HEK293 (cell line): ENCODE measurements around the gene XPNPEP1.

Experiments
- CTCF ChIA-PET: fragments of 350-600 bp; formaldehyde crosslinking; extraction: SDS; loops from one replicate; lab custom pipeline; 2021; ENCODE audit warnings: antibody characterized with exemption; lab: Yijun Ruan, JAX
- POLR2A ChIA-PET: fragments of 300-600 bp; formaldehyde crosslinking; extraction: SDS; loops from one replicate; lab custom pipeline; 2020; ENCODE audit warnings: antibody characterized with exemption, inconsistent platforms; lab: Yijun Ruan, JAX
- H3K27ac ChIP-seq: fragments of 200-500 bp; sonication (Bioruptor generic); 2 replicates; pipeline ENCODE4 v1.5.1; 2014; ENCODE audit warnings: low read depth, low read length, control low read depth, inconsistent platforms; ENCODE audit errors: extremely low read depth
- H3K36me3 ChIP-seq, 2 experiments: fragments of 200-500 bp in 1 of 2; sonication (Bioruptor generic) in 1 of 2; 1 replicate in 1 of 2; 2 replicates in 1 of 2; pipeline ENCODE4 v1.5.1; 2014 to 2017; ENCODE audit warnings: inconsistent platforms in 2 of 2, low read length in 2 of 2; ENCODE audit not compliant: control insufficient read depth in 2 of 2, insufficient read depth in 1 of 2
- H3K4me1 ChIP-seq: fragments of 200-500 bp; sonication (Bioruptor generic); 2 replicates; pipeline ENCODE4 v1.5.1; 2014; ENCODE audit warnings: mild to moderate bottlenecking, low read length, inconsistent platforms; ENCODE audit not compliant: control insufficient read depth, insufficient read depth
- H3K4me3 ChIP-seq: 2 replicates; pipeline ENCODE4 v1.5.1; 2011; ENCODE audit warnings: low read depth, mild to moderate bottlenecking, control low read depth, low read length, moderate library complexity
- H3K9me3 ChIP-seq: fragments of 200-500 bp; sonication (Bioruptor generic); 2 replicates; pipeline ENCODE4 v1.5.1; 2014; ENCODE audit warnings: low read depth, low read length, inconsistent platforms; ENCODE audit not compliant: control insufficient read depth, insufficient read depth
- GLI2 ChIP-seq: fragments of 450-650 bp; formaldehyde crosslinking; IDR thresholded peaks from 2 replicates; pipeline ENCODE4; 2017; ENCODE audit warnings: missing biosample characterization, missing genetic modification characterization, low read depth, borderline replicate concordance
- GLI4 ChIP-seq: fragments of 450-650 bp; formaldehyde crosslinking; IDR thresholded peaks from 2 replicates; pipeline ENCODE4 v1.5.1; 2016; ENCODE audit warnings: missing biosample characterization, missing genetic modification characterization
- SP7 ChIP-seq: fragments of 450-650 bp; formaldehyde crosslinking; IDR thresholded peaks from 2 replicates; pipeline ENCODE4 v1.5.1; 2016; ENCODE audit warnings: missing biosample characterization, missing genetic modification characterization
- WT1 ChIP-seq: fragments of 450-650 bp; formaldehyde crosslinking; IDR thresholded peaks from 2 replicates; pipeline ENCODE4 v1.5.1; 2016; ENCODE audit warnings: missing biosample characterization, missing genetic modification characterization
- ZBTB17 ChIP-seq: fragments of 450-650 bp; formaldehyde crosslinking; IDR thresholded peaks from 2 replicates; pipeline ENCODE4 v1.5.1; 2016; ENCODE audit warnings: missing biosample characterization, missing genetic modification characterization
- ZNF335 ChIP-seq: fragments of 450-650 bp; formaldehyde crosslinking; conservative IDR thresholded peaks from 2 replicates; pipeline ENCODE4 v1.5.1; 2016; ENCODE audit warnings: missing biosample characterization, missing genetic modification characterization
- ZNF354C ChIP-seq: fragments of 450-650 bp; formaldehyde crosslinking; IDR thresholded peaks from 2 replicates; pipeline ENCODE4 v1.5.1; 2016; ENCODE audit warnings: missing biosample characterization, missing genetic modification characterization, low read depth, borderline replicate concordance
- ZNF391 ChIP-seq: fragments of 450-650 bp; formaldehyde crosslinking; IDR thresholded peaks from 2 replicates; pipeline ENCODE4 v1.5.1; 2016; ENCODE audit warnings: low read depth, missing biosample characterization, missing genetic modification characterization, borderline replicate concordance
- ZNF558 ChIP-seq: fragments of 450-650 bp; formaldehyde crosslinking; IDR thresholded peaks from 2 replicates; pipeline ENCODE4 v1.5.1; 2016; ENCODE audit warnings: missing biosample characterization, missing genetic modification characterization
- ZNF623 ChIP-seq: fragments of 450-650 bp; formaldehyde crosslinking; IDR thresholded peaks from 2 replicates; pipeline ENCODE4 v1.5.1; 2016; ENCODE audit warnings: missing biosample characterization, missing genetic modification characterization
- ZNF660 ChIP-seq: fragments of 450-650 bp; IDR thresholded peaks from 2 replicates; pipeline ENCODE4 v1.5.1; 2018; ENCODE audit warnings: missing biosample characterization, mild to moderate bottlenecking, missing genetic modification characterization
- ZNF670 ChIP-seq: fragments of 450-650 bp; formaldehyde crosslinking; IDR thresholded peaks from 2 replicates; pipeline ENCODE4 v1.5.1; 2016; ENCODE audit warnings: missing biosample characterization, missing genetic modification characterization, low read depth
- ZNF747 ChIP-seq: fragments of 450-650 bp; formaldehyde crosslinking; IDR thresholded peaks from 2 replicates; pipeline ENCODE4 v1.5.1; 2016; ENCODE audit warnings: missing biosample characterization, missing genetic modification characterization
- ZNF776 ChIP-seq: fragments of 450-650 bp; formaldehyde crosslinking; IDR thresholded peaks from 2 replicates; pipeline ENCODE4 v1.5.0; 2017; ENCODE audit warnings: missing biosample characterization, missing genetic modification characterization, borderline replicate concordance
- ZNF830 ChIP-seq: fragments of 450-650 bp; IDR thresholded peaks from 2 replicates; pipeline ENCODE4 v1.5.0; 2018; ENCODE audit warnings: missing biosample characterization, missing genetic modification characterization, low read depth, mild to moderate bottlenecking, moderate library complexity
- ZNF837 ChIP-seq: fragments of 450-650 bp; formaldehyde crosslinking; IDR thresholded peaks from 2 replicates; pipeline ENCODE4 v1.5.1; 2016; ENCODE audit warnings: missing biosample characterization, missing genetic modification characterization
- ZXDB ChIP-seq: fragments of 450-650 bp; formaldehyde crosslinking; IDR thresholded peaks from 2 replicates; pipeline ENCODE4 v1.5.1; 2016; ENCODE audit warnings: missing biosample characterization, missing genetic modification characterization
- TF ChIP-seq, protein P1 (sequence below): fragments of 450-650 bp; formaldehyde crosslinking; IDR thresholded peaks from 2 replicates; pipeline ENCODE4 v1.5.0; 2017; ENCODE audit warnings: missing biosample characterization, missing genetic modification characterization, borderline replicate concordance
- TF ChIP-seq, protein P2 (sequence below): fragments of 450-650 bp; formaldehyde crosslinking; IDR thresholded peaks from 2 replicates; pipeline ENCODE4 v1.5.1; 2017; ENCODE audit warnings: missing biosample characterization, missing genetic modification characterization
- TF ChIP-seq, protein P3 (sequence below): fragments of 450-650 bp; formaldehyde crosslinking; IDR thresholded peaks from 2 replicates; pipeline ENCODE4 v1.5.1; 2017; ENCODE audit warnings: missing biosample characterization, missing genetic modification characterization
- TF ChIP-seq, protein P4 (sequence below): fragments of 450-650 bp; formaldehyde crosslinking; IDR thresholded peaks from 2 replicates; pipeline ENCODE4 v1.5.1; 2016; ENCODE audit warnings: missing biosample characterization, missing genetic modification characterization

The XPNPEP1 gene

DNA sequence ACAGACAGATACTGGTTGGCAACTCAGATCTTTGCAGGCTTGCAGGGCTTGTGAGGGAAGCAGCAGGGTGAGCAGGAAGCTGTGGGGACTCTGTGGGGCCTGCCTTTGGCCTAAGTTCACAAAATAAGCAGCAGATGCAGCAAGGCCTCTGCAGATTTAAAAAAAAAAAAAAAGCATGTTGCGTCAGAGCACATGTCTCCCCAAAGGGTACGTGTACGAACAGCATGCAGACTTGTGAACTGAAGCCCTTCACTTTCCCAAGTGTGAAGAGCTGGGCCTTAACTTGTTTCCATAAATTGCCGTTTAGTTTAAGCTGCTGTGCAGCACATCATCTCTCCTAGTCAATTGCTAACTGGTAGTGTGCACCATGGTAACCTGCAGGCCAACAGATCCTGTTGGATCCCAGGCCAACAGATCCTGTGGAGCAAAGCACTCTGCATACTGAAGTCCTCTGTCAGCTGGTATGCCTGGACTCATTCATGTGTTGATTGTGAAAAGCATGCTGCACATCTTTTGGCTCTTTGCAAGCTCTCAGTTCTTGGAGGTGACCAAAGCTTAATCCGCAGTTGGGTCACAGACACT, 10.8 kb upstream of the XPNPEP1 start:
- no peak overlapping the region for H3K27ac ChIP-seq
- TF ChIP-seq ZNF558 (tag by site-specific recombination) = no peak
- no peak for TF ChIP-seq ZNF335 (tag by site-specific recombination)
- TF ChIP-seq ZNF660 (tag by site-specific recombination) = no peak
- TF ChIP-seq ZNF391 = no peak
- TF ChIP-seq ZNF670 (tag by site-specific recombination) = no peak
- no peaks in the 10 kb centered on the region for H3K36me3 ChIP-seq
- CTCF ChIA-PET = interaction anchor here (0.6 to 1.3 kb wide), 4 partner anchors 10 to 50 kb away, joined by 3 to 5 read pairs (median 3); no protein-coding TSS in a partner anchor
- H3K4me1 ChIP-seq = peaks cover 5% of the 10 kb centered on the region; the same call in 1 of the 2 replicates
- POLR2A ChIA-PET = no interaction called here
- no peak overlapping the region for H3K4me3 ChIP-seq
- H3K9me3 ChIP-seq = no peaks in the 10 kb centered on the region

DNA sequence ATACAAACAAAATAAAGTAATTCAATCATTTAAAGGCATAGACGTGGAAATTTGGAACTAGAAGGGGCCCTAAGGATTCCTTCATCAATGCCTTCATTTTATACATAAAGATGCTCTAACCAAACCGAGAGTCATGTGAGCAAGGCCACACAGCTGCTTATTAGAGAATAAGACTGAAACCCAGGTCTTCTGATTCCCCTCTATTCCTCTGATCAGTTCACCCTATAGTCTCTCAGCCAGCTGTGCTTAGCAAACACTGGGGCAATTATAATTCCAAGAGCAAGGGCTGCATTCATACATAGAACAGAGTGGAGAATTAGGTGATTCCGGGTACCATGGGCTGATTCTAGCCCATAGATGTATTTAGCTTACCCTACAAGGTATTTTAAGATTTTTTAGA, 9.7 kb upstream of the XPNPEP1 start:
- POLR2A ChIA-PET = no interaction called here

DNA sequence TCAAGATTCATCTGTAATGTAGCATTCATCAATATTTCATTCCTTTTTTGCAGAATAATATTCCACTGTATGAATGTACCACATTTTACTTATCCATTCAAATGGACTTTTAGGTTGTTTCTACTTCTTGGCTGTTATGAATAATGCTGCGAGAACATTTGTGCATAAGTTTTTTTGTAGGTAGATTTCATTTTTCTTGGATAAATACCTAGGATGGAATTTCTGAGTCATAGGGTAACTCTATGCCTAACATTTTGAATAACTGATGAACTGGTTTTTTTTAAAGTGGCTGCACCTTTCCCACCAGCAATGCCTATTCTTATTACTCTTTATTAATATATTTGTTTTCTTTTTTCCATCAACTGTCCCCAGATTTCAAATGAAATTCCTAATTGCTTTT, 9.1 kb upstream of the XPNPEP1 start:
- Histone ChIP-seq H3K9me3 (no peaks in the 10 kb centered on the region), H3K4me3 (no peak overlapping the region), H3K4me1 (peaks cover 5% of the 10 kb centered on the region; the same call in 1 of the 2 replicates), H3K27ac (no peak overlapping the region), H3K36me3 (no peaks in the 10 kb centered on the region)
- POLR2A ChIA-PET = no interaction called here
- CTCF ChIA-PET = no interaction called here
- no peak for TF ChIP-seq ZXDB (tag by site-specific recombination)
- TF ChIP-seq, protein P1, sequence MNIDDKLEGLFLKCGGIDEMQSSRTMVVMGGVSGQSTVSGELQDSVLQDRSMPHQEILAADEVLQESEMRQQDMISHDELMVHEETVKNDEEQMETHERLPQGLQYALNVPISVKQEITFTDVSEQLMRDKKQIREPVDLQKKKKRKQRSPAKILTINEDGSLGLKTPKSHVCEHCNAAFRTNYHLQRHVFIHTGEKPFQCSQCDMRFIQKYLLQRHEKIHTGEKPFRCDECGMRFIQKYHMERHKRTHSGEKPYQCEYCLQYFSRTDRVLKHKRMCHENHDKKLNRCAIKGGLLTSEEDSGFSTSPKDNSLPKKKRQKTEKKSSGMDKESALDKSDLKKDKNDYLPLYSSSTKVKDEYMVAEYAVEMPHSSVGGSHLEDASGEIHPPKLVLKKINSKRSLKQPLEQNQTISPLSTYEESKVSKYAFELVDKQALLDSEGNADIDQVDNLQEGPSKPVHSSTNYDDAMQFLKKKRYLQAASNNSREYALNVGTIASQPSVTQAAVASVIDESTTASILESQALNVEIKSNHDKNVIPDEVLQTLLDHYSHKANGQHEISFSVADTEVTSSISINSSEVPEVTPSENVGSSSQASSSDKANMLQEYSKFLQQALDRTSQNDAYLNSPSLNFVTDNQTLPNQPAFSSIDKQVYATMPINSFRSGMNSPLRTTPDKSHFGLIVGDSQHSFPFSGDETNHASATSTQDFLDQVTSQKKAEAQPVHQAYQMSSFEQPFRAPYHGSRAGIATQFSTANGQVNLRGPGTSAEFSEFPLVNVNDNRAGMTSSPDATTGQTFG (tag by site-specific recombination) = no peak
- TF ChIP-seq, protein P2, sequence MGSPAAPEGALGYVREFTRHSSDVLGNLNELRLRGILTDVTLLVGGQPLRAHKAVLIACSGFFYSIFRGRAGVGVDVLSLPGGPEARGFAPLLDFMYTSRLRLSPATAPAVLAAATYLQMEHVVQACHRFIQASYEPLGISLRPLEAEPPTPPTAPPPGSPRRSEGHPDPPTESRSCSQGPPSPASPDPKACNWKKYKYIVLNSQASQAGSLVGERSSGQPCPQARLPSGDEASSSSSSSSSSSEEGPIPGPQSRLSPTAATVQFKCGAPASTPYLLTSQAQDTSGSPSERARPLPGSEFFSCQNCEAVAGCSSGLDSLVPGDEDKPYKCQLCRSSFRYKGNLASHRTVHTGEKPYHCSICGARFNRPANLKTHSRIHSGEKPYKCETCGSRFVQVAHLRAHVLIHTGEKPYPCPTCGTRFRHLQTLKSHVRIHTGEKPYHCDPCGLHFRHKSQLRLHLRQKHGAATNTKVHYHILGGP (tag by site-specific recombination) = no peak
- TF ChIP-seq, protein P3, sequence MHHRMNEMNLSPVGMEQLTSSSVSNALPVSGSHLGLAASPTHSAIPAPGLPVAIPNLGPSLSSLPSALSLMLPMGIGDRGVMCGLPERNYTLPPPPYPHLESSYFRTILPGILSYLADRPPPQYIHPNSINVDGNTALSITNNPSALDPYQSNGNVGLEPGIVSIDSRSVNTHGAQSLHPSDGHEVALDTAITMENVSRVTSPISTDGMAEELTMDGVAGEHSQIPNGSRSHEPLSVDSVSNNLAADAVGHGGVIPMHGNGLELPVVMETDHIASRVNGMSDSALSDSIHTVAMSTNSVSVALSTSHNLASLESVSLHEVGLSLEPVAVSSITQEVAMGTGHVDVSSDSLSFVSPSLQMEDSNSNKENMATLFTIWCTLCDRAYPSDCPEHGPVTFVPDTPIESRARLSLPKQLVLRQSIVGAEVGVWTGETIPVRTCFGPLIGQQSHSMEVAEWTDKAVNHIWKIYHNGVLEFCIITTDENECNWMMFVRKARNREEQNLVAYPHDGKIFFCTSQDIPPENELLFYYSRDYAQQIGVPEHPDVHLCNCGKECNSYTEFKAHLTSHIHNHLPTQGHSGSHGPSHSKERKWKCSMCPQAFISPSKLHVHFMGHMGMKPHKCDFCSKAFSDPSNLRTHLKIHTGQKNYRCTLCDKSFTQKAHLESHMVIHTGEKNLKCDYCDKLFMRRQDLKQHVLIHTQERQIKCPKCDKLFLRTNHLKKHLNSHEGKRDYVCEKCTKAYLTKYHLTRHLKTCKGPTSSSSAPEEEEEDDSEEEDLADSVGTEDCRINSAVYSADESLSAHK = no peak
- no peak for TF ChIP-seq ZBTB17 (tag by site-specific recombination)
- TF ChIP-seq ZNF837 (tag by site-specific recombination) = no peak
- no peak for TF ChIP-seq ZNF747
- TF ChIP-seq ZNF830 (tag by site-specific recombination) = no peak
- TF ChIP-seq GLI2 = no peak
- TF ChIP-seq, protein P4, sequence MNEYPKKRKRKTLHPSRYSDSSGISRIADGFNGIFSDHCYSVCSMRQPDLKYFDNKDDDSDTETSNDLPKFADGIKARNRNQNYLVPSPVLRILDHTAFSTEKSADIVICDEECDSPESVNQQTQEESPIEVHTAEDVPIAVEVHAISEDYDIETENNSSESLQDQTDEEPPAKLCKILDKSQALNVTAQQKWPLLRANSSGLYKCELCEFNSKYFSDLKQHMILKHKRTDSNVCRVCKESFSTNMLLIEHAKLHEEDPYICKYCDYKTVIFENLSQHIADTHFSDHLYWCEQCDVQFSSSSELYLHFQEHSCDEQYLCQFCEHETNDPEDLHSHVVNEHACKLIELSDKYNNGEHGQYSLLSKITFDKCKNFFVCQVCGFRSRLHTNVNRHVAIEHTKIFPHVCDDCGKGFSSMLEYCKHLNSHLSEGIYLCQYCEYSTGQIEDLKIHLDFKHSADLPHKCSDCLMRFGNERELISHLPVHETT (tag by site-specific recombination) = no peak
- no peak for TF ChIP-seq GLI4
- TF ChIP-seq ZNF623 = no peak

More for the DNA sequence above, 9.7 kb upstream of the XPNPEP1 start:
- no peak overlapping the region for H3K27ac ChIP-seq
- TF ChIP-seq ZNF776 (tag by site-specific recombination) (no peak), SP7 (no peak), WT1 (tag by site-specific recombination) (no peak), ZNF623 (no peak), ZNF354C (tag by site-specific recombination) (no peak)
- TF ChIP-seq, protein P2 (tag by site-specific recombination) = no peak
- H3K4me1 ChIP-seq = peaks cover 5% of the 10 kb centered on the region; the same call in 1 of the 2 replicates
- no peaks in the 10 kb centered on the region for H3K9me3 ChIP-seq
- H3K4me3 ChIP-seq = no peak overlapping the region
- no peaks in the 10 kb centered on the region for H3K36me3 ChIP-seq
- CTCF ChIA-PET = interaction anchor here (0.7 kb wide), 1 partner anchor 156 kb away, joined by 3 read pairs; no protein-coding TSS in a partner anchor
